Activated T-cell treated with anti-CD3 and anti-CD28 coated beads, Interleukin-2, amount 50 U/mL, for 1 hour (primary cell): ENCODE data around the gene VSIG10.
A peak's percentile ranks its signal among the peaks of the same experiment; 100 is the strongest.
"Not testable (repeated sequence)": the region's sequence is repeated elsewhere in the genome, so short reads cannot be mapped to it uniquely, and the experiment has no call there.

Source experiments
- DNase-seq: peaks from one replicate; pipeline ENCODE4 v3.0.0-alpha.2; 2020

The VSIG10 gene

DNA sequence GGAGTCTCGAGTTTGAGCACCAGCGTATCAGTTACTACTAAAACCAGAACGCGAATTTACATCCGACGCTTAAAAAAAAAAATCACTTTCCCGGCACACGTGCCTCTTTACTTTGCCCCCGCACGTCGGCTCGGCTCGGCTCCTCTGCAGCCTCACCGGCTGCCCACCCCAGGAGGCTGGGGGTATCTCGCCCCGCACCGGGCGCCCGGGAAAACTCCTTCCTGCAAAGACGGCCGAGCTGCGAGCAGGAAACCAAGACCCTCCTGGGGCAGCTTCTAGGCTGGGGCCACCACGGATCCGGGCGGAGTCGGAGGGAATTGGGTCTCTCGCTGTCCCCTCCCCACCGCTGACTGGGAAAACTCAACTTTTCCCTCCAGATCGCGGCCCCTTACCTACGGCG is 610 bp downstream of the VSIG10 start:
- DNase-seq = no peak

- DNase-seq = no peak
These were observed 1.2 kb downstream of the VSIG10 start for GRCh38 chr12:118102609-118103008.

DNA sequence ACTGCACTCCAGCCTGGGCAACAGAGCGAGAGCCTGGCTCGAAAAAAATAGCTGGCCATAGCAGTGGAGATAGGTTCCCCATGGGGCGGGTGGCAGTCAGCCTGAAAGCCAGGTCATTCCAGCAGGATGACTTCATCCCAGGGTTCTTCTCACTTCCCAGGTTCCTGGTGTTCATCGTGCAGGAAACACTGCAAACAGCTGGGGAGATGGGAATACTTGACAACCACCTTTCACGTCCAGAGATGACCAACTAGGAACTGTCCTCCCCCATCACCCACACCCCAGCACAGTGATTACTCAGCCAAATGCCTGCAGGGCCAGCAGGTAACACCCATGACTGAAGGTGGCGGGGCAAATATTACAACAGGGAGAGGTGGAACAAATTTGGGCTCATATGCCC is 1.7 kb downstream of the VSIG10 start:
- DNase-seq = no peak

- no peak for DNase-seq
These were observed 2.8 kb downstream of the VSIG10 start for GRCh38 chr12:118101051-118101450.

GRCh38 chr12:118098911-118099671 is 4.7 kb downstream of the VSIG10 start:
- DNase-seq = no peak

DNA sequence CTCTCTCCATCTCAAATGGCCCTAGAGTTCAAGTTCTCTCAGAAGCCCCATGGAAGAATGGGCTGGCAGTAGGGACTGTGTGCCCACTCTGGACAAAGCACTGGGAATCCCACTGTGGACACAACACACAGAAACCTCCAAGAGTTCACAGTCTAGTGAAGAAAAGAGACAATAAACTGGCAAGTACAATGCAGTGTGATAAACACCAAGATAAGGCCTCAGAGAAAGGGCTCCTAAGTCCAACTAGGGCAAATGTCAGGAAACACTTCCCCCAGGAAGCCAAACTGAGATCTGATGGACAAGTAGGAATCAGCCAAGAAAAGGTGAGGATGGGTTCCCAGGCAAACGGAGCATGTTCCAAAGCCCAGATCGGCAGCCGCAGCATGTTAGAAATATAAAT is 5.4 kb downstream of the VSIG10 start:
- no peak for DNase-seq

DNA sequence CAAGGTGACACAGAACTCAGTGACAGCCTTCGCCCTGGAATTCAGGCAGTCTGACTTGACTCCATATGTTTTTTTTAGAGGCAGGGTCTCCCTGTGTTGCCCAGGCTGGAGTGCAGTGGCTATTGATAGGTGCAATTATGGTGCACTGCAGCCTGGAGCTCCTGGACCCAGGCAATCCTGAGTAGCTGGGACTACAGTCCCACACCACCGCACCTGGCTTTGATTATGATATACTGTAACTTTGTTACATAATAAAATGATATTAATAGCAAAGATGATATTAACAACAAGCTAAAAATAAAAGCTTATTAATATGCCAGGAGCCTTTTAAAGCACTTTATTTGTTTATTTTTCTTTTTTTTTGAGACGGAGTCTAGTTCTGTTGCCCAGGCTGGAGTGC is 9.8 kb downstream of the VSIG10 start:
- no peak for DNase-seq

DNA sequence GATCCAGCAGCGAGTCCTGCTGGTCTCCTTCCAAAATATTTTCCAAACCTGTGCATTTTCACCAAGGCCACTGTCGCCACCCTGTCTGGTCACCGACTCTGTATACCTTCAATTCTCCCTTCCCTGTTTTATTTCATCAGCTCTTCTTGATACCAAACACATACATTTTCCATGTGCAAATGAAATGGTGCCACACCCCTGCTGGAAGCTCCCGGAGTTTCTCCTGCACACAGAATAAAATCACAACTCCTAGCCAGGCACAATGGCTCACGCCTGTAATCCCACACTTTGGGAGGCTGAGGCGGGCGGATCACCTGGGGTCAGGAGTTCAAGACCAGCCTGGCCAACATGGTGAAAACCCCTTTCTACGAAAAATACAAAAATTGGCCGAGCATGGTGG is 14.0 kb downstream of the VSIG10 start:
- no peak for DNase-seq

DNA sequence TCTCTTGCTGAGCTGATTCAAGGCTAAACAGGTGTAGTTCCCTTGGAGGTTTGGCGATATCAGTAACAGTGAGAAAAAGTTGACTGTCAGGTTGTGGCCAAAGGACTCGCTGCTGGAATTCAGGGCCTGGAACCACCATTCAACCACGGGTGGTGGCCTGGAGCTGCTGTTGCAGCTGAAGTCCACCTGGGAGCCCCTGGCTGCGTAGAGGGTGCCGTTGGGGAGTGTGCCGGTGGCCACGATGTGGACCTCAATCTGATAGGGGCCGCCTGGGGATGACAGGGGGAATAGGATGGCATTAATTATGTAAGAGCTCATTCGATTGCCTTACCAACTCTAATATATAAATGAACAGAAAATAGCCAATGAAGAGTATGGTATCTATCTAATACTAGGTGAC is 21.6 kb downstream of the VSIG10 start:
- DNase-seq = no peak

- DNase-seq = not testable (repeated sequence)
These were observed 22.3 kb downstream of the VSIG10 start for GRCh38 chr12:118081521-118081920.

DNA sequence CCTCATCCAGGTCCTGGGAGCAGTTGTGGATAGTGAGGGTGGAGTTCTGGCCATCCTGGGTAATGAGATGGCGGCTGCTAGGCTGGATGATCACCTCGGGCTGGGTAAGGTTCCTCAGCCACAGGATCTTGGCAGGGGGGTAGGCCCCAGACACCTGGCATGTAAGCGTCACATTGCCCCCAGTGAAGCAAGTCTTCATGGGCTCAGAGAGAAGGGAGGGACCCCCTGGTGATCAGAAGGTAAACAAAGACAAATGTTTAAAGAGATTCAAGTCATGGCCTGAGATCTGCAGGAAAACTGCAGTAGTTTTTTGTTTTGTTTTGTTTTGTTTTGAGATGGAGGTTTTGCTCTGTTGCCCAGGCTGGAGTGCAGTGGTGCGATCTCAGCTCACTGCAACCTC is 30.0 kb downstream of the VSIG10 start:
- no peak for DNase-seq

DNA sequence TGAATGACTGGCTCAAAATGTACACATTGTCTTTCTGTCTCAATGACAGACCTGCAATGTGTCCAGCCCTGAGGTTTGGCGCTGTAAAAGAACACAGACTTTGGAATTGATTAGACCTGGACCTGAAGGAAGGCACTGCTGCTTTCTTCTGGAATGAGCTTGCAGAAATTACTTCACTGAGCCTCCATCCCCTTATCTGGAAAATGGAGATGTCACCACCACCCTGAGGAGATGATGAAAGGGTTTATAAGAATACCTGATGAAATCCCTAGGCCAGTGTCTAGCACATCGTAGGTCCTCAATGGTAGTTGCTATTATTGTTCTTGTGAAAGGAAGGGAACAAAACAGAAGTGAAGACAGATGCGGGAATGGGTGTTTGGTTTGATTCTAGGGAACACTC is 33.2 kb downstream of the VSIG10 start:
- DNase-seq = no peak

GRCh38 chr12:118068445-118068844 is 35.4 kb downstream of the VSIG10 start:
- no peak for DNase-seq

DNA sequence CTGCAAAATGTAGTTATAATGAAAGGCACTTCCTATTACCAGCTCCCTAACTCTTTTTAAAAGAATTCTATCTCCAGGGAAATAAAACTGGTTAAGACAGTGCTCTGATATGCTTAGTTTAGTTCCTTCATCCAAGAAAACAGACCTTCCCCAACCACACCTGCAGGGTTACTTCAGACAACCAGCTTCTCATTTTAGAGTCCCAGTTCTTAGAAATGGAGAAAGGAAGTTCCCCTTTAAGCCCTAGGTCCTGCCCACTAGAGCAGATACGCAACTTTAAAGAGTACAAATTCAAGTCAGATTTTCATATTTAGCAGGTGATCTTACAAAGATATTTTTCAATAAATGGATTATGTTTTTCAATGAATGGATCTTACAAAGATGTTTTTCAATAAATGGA is 38.4 kb downstream of the VSIG10 start:
- DNase-seq = no peak

- no peak for DNase-seq
These were observed 39.2 kb downstream of the VSIG10 start for GRCh38 chr12:118064608-118065007.

- DNase-seq = no peak
These were observed 40.0 kb downstream of the VSIG10 start for GRCh38 chr12:118063576-118064391.

- peak; percentile 24 for DNase-seq
These were observed 41.7 kb downstream of the VSIG10 start for GRCh38 chr12:118061873-118062843.

DNA sequence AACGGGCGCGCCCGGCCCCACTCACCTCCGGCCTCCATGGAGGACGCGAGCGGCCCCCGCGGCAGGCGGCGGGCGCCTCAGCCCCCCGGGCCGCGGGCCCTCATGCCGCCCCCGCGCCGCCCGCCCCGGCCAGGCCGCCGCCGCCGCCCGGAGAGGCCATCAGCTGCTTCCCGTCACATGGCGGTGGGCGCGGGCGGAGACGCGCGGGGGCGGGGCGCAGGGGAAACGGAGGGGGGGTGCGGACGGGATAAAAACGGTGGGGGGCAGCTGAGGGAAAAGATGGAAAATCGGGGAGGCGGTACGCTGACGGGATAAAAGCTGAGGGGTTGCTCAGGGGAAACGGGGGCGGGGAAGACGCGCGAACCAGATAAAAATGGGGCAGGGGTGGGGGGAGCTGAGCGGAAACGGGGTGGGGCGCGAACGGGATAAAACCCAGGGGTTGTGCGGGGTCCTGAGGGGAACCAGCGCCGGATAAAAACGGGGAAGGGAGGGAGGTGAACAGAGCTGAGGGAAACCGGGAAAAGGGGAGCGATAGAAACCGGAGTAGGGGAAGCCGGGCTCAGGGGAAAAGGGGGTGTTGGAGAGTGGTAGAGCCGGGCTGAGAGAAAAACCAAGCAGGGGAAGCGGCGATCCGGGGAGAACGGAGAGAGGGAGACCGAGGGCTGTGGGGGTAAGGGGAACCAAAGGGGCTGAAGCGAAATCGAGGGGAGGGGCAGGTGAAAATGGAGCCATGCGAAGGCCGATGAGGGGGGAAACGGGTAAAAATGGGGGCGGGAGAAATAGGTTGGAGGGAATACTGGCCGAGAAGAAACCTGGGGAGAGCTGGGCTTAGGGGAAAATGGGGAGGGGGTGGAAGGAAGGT is 42.6 kb downstream of the VSIG10 start, which contains the start of gene WSB2:
Gene WSB2, minus strand, starts transcription at position 169 of the 862 bp plus-strand sequence. Its CDS starts 131 bp downstream, at position 38.
- DNase-seq = peak; percentile 62

DNA sequence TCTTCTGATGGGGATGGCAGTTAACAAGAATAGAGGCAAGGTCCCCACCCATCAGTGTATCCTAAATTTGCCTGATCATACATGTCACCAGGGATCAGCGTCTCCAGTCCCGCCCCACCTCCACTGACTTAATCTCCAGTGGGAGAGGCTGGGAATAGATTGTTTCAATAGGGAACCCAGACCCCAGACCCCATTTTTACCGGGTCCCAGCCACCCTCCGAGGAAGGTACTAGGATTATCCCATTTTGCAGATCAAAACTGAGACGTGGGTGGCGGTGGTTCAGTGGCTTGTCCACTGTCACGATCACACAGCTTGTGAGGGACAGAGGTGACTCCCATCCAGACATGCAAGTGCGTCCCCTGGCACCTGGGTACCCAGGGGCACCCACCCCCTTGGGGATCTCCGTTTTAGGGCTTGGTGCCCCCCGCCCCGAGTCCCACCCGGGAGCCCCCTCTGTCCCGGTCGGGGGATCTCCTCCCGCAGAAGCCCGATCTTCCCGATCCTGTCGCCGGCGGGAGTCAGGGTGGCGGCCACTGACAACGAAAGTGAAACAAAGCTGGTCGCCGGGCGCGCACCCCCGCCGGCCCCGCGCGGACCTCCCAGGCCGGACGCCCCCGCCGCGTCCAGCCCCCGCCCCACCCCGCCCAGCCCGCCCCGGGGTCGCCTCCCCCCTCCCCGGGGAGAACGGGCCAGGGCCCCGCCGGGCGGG is 43.4 kb downstream of the VSIG10 start:
- DNase-seq = peak; percentile 53

DNA sequence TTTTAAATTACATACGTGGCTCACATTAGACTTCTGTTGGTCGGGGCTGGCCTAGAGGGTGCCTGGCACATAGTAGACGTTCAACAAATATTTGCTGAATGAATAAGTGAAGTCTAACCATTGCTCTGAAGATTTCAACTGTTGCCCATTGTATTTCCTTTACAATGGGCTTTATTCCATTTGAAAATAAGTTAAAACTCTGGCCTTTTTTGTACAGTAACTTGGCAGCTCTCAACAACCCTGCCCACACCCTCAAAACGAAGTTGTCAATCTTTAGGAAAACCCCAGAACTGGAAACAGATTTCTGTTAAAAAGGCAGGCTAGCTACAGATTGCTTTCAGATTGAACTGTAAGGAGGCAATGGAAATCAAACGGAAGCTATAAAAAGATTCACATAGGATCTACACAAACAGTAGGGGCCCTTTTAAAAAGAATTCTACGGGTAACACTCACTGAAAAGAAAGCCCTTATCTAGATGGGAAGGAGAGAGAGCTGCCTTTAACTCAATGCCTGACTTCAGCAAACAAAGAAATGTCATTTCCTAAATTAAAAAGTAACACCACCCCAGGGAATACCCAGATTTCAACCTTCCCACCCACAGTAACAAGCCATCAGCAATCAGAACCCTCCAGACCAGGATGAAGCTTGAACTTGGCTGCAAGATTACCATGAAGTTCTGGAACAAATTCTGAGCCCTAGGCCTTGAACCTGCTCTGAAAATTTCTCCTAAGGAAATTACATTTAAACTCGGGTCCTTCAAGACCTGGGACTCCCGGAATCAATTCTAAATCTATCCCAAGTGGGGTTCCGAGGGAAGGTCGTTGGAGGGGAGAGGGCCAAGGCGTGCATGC is 44.2 kb downstream of the VSIG10 start:
- no peak for DNase-seq
